B cell (primary cell): ENCODE results near the gene RARA. TPM values are rescaled to one million over a fixed set of nuclear protein-coding genes. Genes with fewer than 3 reads are reported as not detected.

Source experiments
- ATAC-seq: fragments of 200-7000 bp; cut with Tn5 transposase; one replicate; pipeline ENCODE4 v1.10.0; 2021; ENCODE audit warnings: low read depth, mild to moderate bottlenecking, moderate number of reproducible peaks, moderate library complexity
- CTCF ChIA-PET: fragments of 350-600 bp; sonication (Branson Sonifier 250); formaldehyde crosslinking; loops from one replicate; lab custom pipeline; 2021; ENCODE audit warnings: antibody characterized with exemption, inconsistent platforms; lab: Charles Lee
- POLR2A ChIA-PET: fragments of 350-600 bp; sonication (Branson Sonifier 250); formaldehyde crosslinking; loops from one replicate; lab custom pipeline; 2021; ENCODE audit warnings: antibody characterized with exemption; lab: Charles Lee
- DNase-seq: peaks from one replicate; pipeline ENCODE4 v3.0.0; 2013
- H2AFZ ChIP-seq: 2 replicates; pipeline ENCODE4 v1.6.1; 2012; ENCODE audit warnings: mild to moderate bottlenecking, low read depth, low read length; ENCODE audit not compliant: insufficient read depth, poor library complexity, severe bottlenecking
- H3K27ac ChIP-seq, 2 donors: 1 replicate in 1 of 2; 2 replicates in 1 of 2; pipeline ENCODE4 v1.5.1; 2012 to 2013; ENCODE audit warnings: low read length in 2 of 2, mild to moderate bottlenecking in 2 of 2, moderate library complexity in 1 of 2
- H3K27me3 ChIP-seq, 4 experiments: fragments of 200-600 bp in 1 of 4; sonication (generic) in 1 of 4; replicated peaks in 1 of 4; 1 replicate in 2 of 4; 2 replicates in 2 of 4; pipeline versions ENCODE4 v1.6.1 to v1.7.0; 2013 to 2016; ENCODE audit warnings: low read length in 3 of 4, mild to moderate bottlenecking in 2 of 4, mixed read lengths in 1 of 4, moderate library complexity in 1 of 4; ENCODE audit not compliant: insufficient read depth in 4 of 4, control insufficient read depth in 3 of 4; ENCODE audit errors: control extremely low read depth in 1 of 4
- H3K36me3 ChIP-seq, 2 experiments: replicated peaks in 1 of 2; 1 replicate in 1 of 2; 2 replicates in 1 of 2; pipeline versions ENCODE4 v1.6.1 to v1.7.1; 2013; ENCODE audit warnings: low read length in 1 of 2; ENCODE audit not compliant: insufficient read depth in 2 of 2, control insufficient read depth in 1 of 2; ENCODE audit errors: control extremely low read depth in 1 of 2, extremely low read depth in 1 of 2
- H3K4me1 ChIP-seq, 2 donors: fragments of 200-600 bp in 1 of 2; sonication (generic) in 1 of 2; 1 replicate in 1 of 2; 2 replicates in 1 of 2; pipeline versions ENCODE4 v1.5.1 to v1.6.1; 2013 to 2017; ENCODE audit warnings: low read length in 2 of 2; ENCODE audit not compliant: control insufficient read depth in 2 of 2, insufficient read depth in 2 of 2
- H3K4me2 ChIP-seq: replicated peaks from 2 replicates; pipeline ENCODE3; 2012; ENCODE audit warnings: mild to moderate bottlenecking, low read depth, low read length; ENCODE audit not compliant: poor library complexity, severe bottlenecking
- H3K4me3 ChIP-seq, 5 experiments: fragments of 200-600 bp in 1 of 5; sonication (generic) in 1 of 5; 1 replicate in 3 of 5; 2 replicates in 2 of 5; pipeline versions ENCODE4 v1.5.1 to v1.7.0; 2011 to 2016; ENCODE audit warnings: low read length in 4 of 5, mild to moderate bottlenecking in 4 of 5, low read depth in 2 of 5, control low read depth in 1 of 5, moderate library complexity in 1 of 5; ENCODE audit not compliant: insufficient read depth in 1 of 5; ENCODE audit errors: control extremely low read depth in 1 of 5, extremely low read depth in 1 of 5
- H3K79me2 ChIP-seq: fragments of 200-600 bp; sonication (generic); one replicate; pipeline ENCODE4 v1.6.0; 2016; ENCODE audit warnings: low read length; ENCODE audit not compliant: control insufficient read depth, insufficient read depth
- H3K9ac ChIP-seq: fragments of 200-600 bp; sonication (generic); 2 replicates; pipeline ENCODE4 v1.6.1; 2017; ENCODE audit warnings: mild to moderate bottlenecking, low read length, moderate library complexity
- H3K9me3 ChIP-seq, 3 donors: one replicate each; pipeline versions ENCODE4 v1.6.1 to v1.7.1; 2013; ENCODE audit warnings: low read length in 2 of 3; ENCODE audit not compliant: control insufficient read depth in 2 of 3, insufficient read depth in 1 of 3; ENCODE audit errors: control extremely low read depth in 1 of 3
- H4K20me1 ChIP-seq: 2 replicates; pipeline ENCODE4 v1.6.0; 2012; ENCODE audit warnings: mild to moderate bottlenecking, low read length; ENCODE audit not compliant: insufficient read depth, control insufficient read depth, poor library complexity, severe bottlenecking
- H3K27ac Mint-ChIP-seq: one replicate; pipeline ENCODE4 v1.8.0; 2021; ENCODE audit warnings: mixed read lengths
- H3K27me3 Mint-ChIP-seq: one replicate; pipeline ENCODE4 v1.8.0; 2021; ENCODE audit warnings: mixed read lengths
- H3K4me1 Mint-ChIP-seq: one replicate; pipeline ENCODE4 v1.8.0; 2021; ENCODE audit warnings: mixed read lengths
- H3K4me3 Mint-ChIP-seq: one replicate; pipeline ENCODE4 v1.8.0; 2021; ENCODE audit warnings: mixed read lengths
- H3K9me3 Mint-ChIP-seq: one replicate; pipeline ENCODE4 v1.8.0; 2022; ENCODE audit warnings: mixed read lengths; ENCODE audit not compliant: insufficient read depth
- CTCF ChIP-seq: fragments of 200-600 bp; IDR thresholded peaks from one replicate; pipeline ENCODE4 v1.8.0; 2022; ENCODE audit warnings: antibody characterized with exemption, mild to moderate bottlenecking
- EZH2 ChIP-seq: IDR thresholded peaks from 2 replicates; pipeline ENCODE4 v1.6.1; 2012; ENCODE audit warnings: borderline replicate concordance, low read depth, mild to moderate bottlenecking, moderate library complexity, low read length; ENCODE audit not compliant: insufficient read depth, poor library complexity, severe bottlenecking
- WGBS: methylation state at CpG from one replicate; pipeline ENCODE4 v1.1.5; 2013; ENCODE audit warnings: missing lambda C conversion rate; ENCODE audit not compliant: insufficient coverage; 5-methylcytosine and 5-hydroxymethylcytosine counted together
- intact Hi-C: fragments of 100-400 bp; cut with micrococcal nuclease; formaldehyde crosslinking; loops from one replicate; pipeline ENCODE4 v1.10.0; 2022
- polyA plus RNA-seq: library from polyadenylated mRNA; depleted of rRNA; stranded (reverse); fragments of >200 nt; gene quantifications from 2 replicates; pipeline ENCODE4 v1.2.3, GENCODE V29; 2012
- total RNA-seq, 2 donors: library from RNA; stranded (reverse); fragments of 120-200 nt in 1 of 2; gene quantifications; 1 replicate in 1 of 2; 2 replicates in 1 of 2; pipeline versions ENCODE4 v1.2.3 to v1.2.4, GENCODE V29; 2013 to 2022

Gene RARA
- total and polyA plus RNA-seq, 2 donors (not counting 1 experiment from before 2014, with no cell fraction given) = 20.7 to 86.2 TPM

- DNase-seq (no peak), ATAC-seq (no peak)
- WGBS = 80% methylated on average over 1 of the region's 1 CpG
- H3K36me3 ChIP-seq = no peaks in the 10 kb centered on the region
- H3K4me3 ChIP-seq = no peak overlapping the region
- ChIA-PET CTCF (interaction anchor here (0.6 to 30.5 kb wide), 12 partner anchors 14 to 643 kb away, joined by 3 to 871 read pairs (median 3); partner anchors contain the start of gene GJD3), POLR2A (no interaction called here)
- Mint-ChIP-seq H3K4me3 (no peak overlapping the region), H3K27ac (no peak overlapping the region), H3K27me3 (no peaks in the 10 kb centered on the region), H3K9me3 (no peaks in the 10 kb centered on the region), H3K4me1 (peaks cover 3% of the 10 kb centered on the region)
- H3K4me1 ChIP-seq = peaks cover 0 to under 1% of the 10 kb centered on the region in 2 donors
- no peak overlapping the region for H3K27ac ChIP-seq
- no peaks in the 10 kb centered on the region for H3K27me3 ChIP-seq
- no peak overlapping the region for H3K4me2 ChIP-seq
- H2AFZ ChIP-seq = no peak overlapping the region
- no peaks in the 10 kb centered on the region for H3K79me2 ChIP-seq
- no peak for TF ChIP-seq CTCF
- no peak for TF ChIP-seq EZH2
- H3K9me3 ChIP-seq = no peaks in the 10 kb centered on the region
- H4K20me1 ChIP-seq = no peaks in the 10 kb centered on the region
- intact Hi-C loops = no loop called here
- no peak overlapping the region for H3K9ac ChIP-seq
Observed at GRCh38 chr17:40293363-40293762, 15.6 kb upstream of the RARA start.

GRCh38 chr17:40295488-40296436 is 13.2 kb upstream of the RARA start:
- H3K9ac ChIP-seq = no peak overlapping the region
- Mint-ChIP-seq H3K27me3 (no peaks in the 10 kb centered on the region), H3K4me3 (no peak overlapping the region), H3K9me3 (no peaks in the 10 kb centered on the region), H3K27ac (no peak overlapping the region), H3K4me1 (no peaks in the 10 kb centered on the region)
- no peak overlapping the region for H3K4me2 ChIP-seq
- DNase-seq (no peak), ATAC-seq (no peak)
- no peaks in the 10 kb centered on the region for H3K9me3 ChIP-seq
- no peaks in the 10 kb centered on the region for H3K27me3 ChIP-seq
- ChIA-PET POLR2A (no interaction called here), CTCF (interaction anchor here (0.6 to 30.5 kb wide), 4 partner anchors 9 to 146 kb away, joined by 3 to 871 read pairs (median 3); partner anchors contain the start of gene GJD3)
- TF ChIP-seq EZH2 (no peak), CTCF (no peak)
- H3K27ac ChIP-seq = no peak overlapping the region
- intact Hi-C loops = no loop called here
- no peaks in the 10 kb centered on the region for H3K36me3 ChIP-seq
- H2AFZ ChIP-seq = no peak overlapping the region
- no peaks in the 10 kb centered on the region for H3K4me1 ChIP-seq
- H3K79me2 ChIP-seq = no peaks in the 10 kb centered on the region
- no peaks in the 10 kb centered on the region for H4K20me1 ChIP-seq
- 100% methylated on average over 1 of the region's 5 CpGs for WGBS
- no peak overlapping the region for H3K4me3 ChIP-seq
